CD4-positive, alpha-beta T cell treated with Interleukin-21 for 1 hour (primary cell): ENCODE data around the gene FBXW7.

Experiments used
- DNase-seq: peaks from one replicate; pipeline ENCODE4 v3.0.0-alpha.2; 2020

Gene FBXW7

DNA sequence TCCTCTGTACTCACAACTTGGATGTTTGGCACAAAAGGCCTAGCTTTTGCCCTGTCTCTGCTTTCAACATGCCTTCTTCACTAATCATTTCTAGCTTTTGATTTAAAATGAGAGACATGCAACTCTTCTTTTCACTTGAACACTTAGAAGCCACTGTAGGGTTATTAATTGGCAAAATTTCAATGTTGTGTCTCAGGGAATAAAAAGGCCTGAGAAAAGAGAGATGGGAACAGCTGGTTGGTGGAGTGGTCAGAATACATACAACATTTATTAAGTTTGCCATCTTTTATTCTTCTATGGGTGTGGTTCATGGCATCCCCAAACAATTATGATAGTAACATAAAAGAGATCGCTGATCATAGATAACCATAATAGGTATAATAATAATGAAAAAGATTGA lies 114.3 kb downstream of the FBXW7 start:
- DNase-seq = no peak

DNA sequence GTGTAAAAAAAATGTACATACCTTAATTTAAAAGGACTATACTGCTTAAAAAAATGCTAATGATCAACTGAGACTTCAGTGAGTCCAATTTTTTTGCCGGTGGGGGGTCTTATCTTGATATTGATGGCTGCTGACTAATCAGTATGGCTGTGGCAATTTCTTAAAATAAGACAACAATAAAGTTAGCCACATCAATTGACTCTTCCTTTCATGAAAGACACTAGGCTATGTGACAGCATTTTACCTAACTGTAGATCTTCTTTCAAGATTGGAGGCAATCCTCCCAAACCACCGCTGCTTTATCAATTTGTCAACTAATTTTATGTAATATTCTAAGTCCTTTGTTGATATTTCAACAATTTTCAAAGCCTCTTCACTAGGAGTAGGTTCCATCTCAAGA lies 116.1 kb downstream of the FBXW7 start:
- peak; percentile 3 for DNase-seq

DNA sequence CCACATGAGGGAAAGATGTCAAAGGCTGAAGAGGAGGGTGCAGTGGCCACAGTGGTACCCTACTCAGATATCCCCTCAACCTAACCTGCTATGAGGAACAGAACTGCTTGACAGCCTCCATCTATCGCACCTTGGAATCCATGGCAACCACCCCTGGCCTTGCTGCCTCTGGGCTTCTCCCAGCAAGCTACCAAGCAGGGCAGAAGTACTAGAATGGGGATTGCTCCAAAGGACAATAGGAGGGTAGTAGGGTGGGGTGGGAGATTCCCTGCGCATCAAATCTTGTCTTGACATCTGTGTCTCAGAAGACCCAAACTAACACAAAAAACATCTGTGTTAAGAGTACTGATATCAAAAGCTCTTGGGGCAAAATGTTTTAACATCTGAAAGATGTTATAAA lies 118.2 kb downstream of the FBXW7 start:
- no peak for DNase-seq

DNA sequence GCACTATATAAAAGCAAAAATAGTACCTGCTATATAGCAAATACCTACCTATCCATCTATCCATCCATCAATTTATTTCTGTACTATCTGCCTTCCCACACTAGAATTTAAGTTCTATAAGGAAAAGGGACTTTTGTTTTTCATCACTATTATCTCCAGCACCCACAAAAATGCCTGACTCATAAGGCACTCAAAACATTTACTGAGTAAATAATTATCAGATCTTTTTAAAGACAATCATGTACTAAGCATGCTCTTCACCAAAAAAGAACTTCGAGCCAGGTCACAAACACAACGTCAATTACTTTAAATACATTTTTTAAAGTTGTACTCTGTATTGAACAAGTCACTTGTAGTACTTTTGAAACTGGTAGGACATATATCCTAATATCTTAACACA lies 119.9 kb downstream of the FBXW7 start:
- no peak for DNase-seq

DNA sequence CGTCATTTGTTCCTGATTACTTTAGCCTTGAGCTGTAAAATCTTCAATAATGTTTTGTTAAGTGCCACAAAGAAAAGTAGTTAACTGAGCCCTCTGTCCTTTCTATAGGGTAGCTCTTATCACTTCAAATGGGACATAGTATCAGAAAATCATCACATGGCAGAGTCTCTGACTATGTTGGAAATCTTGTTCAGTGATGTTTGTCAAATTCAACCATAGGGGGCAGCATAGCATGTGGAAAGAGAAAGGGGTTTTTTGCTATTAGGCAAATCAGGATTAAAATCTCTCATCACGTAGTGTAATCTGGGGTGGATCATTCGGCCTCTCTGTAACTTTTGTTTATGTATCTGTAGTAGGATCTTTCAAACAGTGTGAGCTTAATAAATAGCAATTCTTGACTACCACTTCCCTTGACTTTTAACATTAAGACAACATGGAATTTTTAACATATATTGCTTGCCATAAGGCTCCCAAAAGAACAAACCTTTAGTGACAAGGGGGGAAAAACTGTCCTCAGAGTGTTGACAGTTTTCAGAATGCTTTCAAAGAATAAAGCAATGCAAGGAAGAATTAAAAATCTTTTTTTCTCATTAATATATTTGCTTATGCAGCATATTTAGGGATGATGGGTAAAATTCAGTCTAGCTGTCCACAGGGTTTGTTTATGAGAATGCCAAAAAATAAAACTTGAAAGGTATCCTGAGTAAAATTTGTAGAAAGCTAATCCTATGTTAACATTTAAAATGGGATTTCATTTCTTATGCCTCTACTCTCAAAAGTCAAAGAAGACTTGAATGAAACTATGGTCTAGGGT lies 127.2 kb downstream of the FBXW7 start:
- peak; percentile 63 for DNase-seq

DNA sequence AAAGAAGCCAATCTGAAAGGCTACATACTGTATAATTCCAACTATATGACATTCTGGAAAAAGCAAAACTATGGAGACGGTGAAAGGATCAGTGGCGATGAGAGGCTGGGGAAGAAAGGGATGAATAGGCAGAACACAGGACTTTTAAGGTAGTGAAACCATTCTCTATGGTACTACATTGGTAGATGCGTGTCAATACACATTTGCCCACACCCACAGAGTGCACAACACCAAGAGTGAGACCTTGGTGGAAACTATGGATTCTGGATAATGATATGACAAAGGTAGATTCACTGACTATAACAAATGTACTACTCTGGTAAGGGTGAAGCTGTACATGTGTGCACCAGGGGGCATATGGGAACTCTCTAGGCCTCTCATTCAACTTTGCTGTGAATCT lies 134.5 kb downstream of the FBXW7 start:
- no peak for DNase-seq

DNA sequence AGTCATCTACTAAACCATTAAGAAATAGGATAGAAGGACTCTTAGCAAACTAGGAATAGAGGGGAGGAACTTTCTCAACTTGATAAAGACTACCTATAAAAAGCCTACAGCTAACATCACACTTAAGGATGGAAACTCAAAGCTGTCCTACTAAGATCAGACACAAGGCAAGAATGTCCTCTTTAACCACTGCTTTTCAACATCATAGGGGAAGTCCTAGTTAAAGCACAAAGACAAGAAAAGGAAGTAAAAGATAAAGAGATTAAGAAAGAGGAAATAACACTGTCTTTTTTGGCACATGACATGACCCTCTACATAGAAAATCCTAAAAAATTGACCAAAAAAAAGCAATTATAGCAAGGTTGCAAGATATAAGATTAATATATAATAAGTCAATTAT lies 136.6 kb downstream of the FBXW7 start:
- peak; percentile 21 for DNase-seq

DNA sequence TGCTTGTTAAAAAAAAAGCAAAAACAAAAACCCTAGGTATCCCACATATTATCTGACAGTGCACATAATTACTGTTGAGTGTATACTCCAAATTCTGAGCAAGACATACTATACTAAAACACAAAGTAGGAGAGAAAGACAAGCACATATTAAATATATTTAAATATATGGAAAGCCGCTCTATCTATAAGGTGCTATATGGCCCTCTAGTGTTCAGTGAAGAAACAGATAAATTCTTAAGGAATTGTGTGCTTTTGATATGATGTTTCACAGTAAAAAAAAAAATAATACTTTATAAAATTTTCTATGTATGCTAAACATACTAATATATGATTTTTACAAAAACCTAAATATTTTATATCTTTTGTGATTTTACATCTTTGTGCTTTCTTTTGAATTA lies 137.8 kb downstream of the FBXW7 start:
- DNase-seq = no peak

DNA sequence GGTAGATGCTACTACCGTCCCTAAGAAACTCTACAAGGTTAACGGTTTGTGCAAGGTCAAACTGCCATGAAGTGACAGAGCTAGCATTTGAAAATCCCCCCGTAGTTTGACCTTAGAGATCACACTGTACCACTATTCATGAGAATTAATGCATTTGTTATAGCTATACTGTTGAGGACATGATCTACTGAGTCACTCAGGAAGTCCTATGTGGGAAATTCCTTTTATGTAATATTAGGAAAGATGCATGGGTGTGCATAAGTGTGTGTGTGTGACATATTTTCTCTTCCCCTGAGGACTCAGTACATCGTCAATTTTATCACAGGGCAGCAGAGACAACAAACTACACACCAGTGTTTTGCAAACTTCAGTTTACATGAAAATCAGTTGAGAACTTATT lies 141.1 kb downstream of the FBXW7 start:
- DNase-seq = no peak

DNA sequence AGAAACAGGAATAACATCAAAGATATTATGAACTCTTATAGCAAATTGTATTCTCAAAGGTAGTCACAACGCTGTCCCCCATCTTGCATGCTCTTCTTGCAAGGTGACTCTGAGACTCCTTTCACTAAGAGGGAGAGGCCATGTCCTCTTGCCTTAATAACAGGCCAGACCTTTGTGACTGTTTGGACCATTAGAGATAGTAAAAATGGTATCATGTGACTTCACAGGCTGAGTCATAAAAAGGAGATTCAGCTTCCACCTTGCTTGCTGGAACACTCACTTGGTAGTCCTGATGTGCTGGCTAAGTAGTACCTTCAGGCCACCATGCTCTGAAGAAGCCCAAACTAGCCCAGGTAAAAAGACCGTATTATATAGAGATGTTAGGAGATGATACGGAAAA lies 143.8 kb downstream of the FBXW7 start:
- DNase-seq = no peak

DNA sequence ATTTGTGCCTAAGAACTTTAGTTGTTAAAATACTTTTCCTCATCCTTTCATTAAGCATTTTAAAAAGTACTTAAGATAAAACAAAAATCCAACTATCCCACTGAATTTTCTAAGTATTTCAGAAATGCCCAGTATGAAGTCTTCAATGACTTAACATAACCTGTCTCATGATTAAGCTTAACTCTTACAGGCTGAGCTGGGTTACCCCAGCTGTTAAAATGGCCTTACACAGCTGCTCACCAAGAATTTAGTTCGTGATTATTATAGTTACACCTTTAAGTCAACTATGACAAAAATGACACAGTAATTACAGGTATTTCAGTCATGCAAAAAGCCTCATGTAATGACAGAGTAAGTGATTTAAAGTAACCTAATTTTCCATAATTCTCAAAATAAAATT lies 145.7 kb downstream of the FBXW7 start:
- no peak for DNase-seq

DNA sequence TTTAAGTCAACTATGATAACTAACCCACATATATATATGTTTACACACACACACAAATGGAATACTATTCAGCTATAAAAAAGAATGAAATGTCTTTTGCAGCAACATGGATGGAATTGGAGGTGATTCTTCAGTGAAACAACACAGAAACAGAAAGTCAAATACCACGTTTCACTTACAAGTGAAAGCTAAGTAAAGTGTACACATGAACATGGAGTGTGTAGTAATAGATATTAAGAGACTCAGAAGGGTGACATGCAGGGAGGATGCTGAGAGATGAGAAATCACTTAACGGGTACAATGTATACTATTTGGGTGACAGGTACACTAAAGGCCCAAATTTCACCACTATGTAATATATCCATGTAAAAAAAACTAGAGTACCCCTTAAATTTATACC lies 146.5 kb downstream of the FBXW7 start:
- no peak for DNase-seq

DNA sequence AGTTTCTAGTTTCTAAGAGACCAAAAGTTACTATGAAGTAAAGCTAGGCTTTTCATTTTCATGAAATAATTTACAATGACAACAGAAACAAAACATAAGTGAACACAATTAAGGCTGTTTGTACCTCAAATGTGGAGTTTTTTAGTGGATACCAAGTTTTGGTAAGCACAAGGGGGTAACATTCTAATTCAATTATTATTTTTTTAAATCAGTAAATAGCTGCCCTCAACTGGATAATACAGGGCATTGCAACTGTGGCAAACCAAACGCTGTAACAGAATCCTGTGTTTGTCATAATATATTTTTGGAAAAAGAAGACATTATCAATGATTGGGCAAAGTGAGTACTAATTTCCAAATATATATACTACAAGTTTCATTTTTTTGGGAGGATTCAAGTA lies 150.3 kb downstream of the FBXW7 start:
- peak; percentile 28 for DNase-seq

DNA sequence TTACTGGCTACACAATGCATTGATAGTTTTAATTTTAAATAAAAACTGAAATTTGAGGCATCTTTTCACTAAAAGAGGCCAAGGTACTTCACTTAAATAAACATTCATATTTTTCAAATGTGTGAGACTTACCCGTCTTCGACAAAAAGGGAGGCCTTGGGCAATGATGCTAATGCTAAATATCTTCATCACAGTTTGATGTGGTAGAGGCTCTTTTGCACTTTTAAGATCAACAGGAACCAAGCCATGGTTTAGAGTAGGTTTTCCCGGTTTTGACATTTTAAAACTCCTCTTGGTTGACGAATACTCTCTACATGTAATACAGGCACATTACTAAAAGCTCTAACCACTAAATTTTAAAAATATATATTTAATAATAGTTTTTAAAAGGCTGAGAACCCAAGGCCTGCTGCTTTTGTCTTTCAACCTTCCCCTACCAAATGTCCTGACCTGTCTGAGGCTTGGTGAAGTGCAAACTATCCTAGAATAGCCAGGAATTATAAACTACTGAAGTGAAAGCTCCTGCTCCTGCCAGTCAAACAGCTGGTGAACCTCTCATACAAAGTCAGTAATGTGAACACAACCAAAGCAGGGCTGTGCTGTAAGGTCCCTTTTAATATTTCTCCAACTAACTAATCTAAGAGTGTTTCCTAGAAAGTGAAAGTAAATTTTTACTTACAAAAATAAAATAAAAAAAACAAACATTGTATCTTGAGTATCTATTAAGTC lies 153.7 kb downstream of the FBXW7 start:
- peak; percentile 21 for DNase-seq

DNA sequence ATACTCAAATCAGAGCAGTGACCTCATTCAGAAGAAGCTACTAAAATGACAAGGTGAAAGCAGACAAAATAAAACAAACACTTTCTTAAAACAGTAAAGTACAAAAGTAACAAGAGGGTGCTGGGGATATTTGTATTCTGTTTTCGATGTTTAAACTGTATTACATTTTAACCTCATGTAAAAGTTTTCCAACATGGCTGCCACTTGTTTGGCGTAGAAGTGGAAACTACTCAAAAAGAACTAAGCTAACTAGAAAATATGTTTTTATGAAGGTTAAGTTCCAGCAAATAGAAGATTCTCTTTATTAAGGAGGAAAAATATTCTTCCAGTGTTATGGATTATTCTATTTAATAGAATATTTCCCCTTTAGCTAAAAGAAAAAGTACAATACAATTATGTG lies 155.0 kb downstream of the FBXW7 start:
- DNase-seq = no peak

DNA sequence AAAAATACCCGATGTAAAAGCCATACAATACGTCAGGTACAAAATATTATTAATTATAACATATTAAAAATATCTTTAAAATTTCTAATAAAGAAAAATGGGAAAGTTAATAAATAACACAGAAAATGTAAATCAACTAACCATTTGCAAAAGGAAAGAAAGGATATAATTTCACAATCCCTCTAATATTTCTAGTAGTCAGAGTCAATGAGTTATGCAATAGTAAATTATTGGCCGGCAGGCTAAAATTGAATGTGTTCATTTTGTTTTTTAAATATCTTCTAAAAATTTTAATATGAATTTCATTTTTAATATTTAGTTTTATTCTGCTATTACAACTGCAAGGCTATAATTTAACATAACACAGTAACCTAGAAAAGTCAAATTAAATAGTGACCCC lies 155.7 kb downstream of the FBXW7 start:
- DNase-seq = no peak

DNA sequence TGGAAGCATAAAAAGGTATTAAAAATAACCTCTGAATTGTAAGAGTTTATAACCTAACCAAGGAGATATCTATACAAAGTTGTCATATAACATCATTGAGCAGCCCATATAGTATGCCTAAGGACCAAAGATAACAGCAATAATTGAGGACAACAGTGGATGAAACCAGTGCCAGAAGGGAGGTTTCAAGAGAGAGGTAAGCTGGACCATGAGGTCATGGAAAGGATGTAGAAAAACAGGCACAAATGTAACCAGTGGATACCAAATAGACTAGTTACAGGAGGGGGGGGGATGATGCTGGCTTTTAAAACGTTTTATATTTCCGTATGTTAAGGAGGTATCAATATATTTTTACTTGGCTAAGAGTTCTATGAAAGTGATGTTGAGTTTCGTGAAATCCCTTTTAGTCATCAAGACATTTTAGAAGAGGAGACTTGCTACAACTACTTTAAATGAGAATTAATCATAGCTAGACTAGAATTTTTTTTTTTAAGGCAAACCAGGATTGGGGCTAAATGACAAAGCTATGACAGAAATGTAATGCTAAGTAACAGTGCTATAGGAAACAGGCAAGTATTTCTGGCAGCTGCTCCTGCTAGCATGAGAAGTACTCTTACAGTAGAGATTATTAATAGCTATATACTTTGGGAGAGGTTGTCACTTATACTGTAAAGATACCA lies 161.1 kb downstream of the FBXW7 start:
- DNase-seq = no peak

DNA sequence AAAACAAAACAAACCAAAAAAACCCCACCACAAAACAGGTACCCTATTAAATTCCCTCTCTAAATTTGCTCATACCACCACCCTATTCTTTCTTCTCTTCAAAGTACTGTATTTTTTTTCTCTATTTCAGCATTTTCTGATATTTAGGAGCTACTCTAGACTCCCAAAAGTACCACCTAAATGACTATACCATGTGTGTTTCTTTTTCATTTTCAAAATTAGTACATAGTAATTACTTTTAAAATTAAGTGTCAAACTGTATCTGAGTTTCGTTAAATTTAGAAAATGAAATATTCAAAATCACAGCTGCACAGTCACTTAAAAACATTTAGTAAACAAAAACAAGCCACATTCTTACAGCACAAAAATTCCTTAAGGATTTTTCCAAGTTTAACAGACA lies 161.7 kb downstream of the FBXW7 start:
- DNase-seq = no peak

DNA sequence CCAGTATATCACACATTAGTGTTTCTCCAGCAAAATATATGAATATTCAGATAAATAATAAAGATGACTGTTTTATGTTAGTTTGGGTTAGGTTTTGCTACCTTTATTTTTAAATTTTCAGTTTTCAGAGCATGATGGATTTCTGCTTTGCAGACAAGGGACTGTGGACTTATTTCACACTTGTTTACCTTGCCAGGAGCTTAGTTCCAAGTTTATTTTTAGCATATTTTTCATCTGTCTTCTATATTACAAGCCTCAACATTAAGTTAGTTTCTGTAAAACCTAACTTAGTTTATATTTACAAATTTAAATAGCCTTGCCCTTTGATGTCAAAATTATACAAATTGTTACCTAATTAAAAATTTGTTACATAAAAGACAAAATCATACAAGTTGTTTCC lies 163.4 kb downstream of the FBXW7 start:
- DNase-seq = no peak

DNA sequence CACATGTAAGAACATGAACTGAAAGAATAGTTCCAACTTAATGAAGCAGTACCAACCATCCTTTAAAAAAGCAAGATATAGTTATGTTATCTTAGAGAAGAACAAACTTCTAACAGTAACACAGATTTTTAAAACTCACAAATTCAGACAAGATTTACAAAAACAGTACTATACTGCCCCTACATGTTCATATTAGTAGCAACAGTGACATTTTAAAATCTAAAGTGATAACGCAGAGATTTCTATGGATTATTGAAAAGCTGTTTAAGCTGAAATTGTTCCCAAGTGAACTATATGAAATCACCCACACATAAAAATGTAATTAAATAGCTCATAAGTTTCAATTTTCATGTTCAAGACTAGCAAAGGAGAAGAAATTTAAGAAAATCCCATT lies 166.0 kb downstream of the FBXW7 start:
- DNase-seq = no peak

DNA sequence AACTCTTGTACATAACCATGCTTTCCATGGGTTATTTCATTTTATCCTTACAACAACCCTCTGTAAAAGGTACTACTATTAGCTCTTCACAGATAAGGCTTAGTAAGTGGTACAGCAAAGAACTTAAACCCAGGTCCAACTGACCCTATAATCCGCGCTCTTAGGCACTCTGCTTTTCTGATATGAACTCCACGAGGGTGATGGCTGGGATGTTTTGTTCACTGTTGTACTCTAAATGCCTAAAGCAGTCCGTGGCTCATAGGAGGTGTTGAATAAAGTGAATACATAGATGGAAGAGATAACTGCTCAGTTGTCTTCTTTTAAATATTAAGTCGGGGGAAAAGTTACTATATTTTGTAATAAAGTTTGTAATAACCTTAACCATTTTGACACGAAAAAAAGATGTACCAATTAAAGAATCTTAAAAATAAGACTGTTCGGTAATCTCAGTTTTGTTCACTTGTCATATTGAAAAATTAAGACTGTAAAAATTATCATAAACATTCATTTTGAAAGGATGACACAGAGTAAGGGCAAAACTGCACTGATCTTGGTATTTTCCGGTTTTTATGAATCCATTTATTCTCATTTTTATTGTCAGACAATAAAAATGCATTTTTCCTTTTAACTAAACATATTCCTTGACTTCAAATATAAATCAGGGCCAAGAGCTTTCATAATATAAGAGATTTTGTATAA lies 166.5 kb downstream of the FBXW7 start:
- no peak for DNase-seq

DNA sequence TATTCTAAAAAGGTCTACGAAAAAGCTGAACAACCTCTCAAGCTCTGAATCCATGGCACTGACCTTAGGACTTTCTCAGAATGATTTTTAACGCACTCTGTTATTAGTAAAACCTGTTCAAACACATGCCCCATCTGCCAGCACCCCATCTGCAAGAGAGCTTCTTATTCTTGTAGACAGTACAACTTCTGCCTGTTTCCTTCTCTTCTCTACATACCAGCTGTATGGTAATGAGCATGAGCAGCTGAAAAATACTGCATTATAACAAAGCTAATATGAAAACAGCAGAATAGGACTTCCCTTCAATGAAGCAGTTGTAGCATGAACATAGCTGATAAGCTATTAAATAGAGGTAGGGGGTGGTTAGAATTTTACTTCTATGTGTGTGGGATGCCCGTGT lies 167.9 kb downstream of the FBXW7 start:
- no peak for DNase-seq

DNA sequence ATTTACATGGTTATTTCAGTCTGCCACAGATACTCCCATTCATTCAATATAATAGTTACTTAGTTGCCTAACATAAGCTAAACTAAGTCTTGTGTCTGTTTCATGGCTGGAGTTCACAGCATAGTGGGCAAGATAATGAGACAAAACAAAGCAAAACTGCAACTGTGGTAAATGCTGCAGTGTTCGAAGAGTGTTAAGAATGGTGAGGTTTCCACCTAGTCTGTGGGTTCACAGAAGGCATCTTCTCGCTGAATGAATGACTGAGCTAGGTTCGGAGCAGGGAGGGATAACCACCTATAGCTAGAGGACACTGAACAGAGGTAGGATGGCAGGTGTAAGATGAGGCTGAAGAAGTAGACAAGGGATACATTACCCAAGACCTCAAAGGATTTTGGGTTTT lies 171.0 kb downstream of the FBXW7 start:
- no peak for DNase-seq

DNA sequence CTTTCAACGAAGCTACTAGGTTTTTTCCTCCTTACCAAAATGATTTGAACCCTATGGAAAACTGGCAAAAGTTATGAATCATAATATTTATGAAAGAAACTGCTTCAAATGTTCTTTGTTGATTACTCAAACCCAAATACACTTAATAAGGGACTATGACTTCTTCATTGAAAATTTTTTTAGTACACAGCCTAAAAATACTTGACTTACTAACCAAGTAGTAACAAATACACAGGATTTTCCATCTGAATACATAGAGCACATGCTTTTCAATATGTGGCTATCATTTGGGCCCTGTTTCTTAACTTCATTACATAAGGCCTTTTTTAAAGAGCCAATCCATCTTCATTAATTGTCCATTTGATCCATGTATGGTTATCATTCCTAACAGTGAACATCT lies 171.5 kb downstream of the FBXW7 start:
- no peak for DNase-seq
